DND-41 (cell line): Measurements from ENCODE around the gene RPS24.

Experiments
- EZH2 ChIP-seq: IDR thresholded peaks from 3 replicates; pipeline ENCODE4 v1.6.1; 2012; ENCODE audit warnings: borderline replicate concordance, low read depth, mild to moderate bottlenecking, moderate library complexity, low read length, inconsistent platforms; ENCODE audit not compliant: severe bottlenecking
- TF ChIP-seq, protein P1 (sequence below): IDR thresholded peaks from 2 replicates; pipeline ENCODE4 v1.5.1; 2012; ENCODE audit warnings: borderline replicate concordance, low read length, moderate library complexity, mild to moderate bottlenecking; ENCODE audit not compliant: poor library complexity, severe bottlenecking; ENCODE audit errors: extremely low read depth

DNA sequence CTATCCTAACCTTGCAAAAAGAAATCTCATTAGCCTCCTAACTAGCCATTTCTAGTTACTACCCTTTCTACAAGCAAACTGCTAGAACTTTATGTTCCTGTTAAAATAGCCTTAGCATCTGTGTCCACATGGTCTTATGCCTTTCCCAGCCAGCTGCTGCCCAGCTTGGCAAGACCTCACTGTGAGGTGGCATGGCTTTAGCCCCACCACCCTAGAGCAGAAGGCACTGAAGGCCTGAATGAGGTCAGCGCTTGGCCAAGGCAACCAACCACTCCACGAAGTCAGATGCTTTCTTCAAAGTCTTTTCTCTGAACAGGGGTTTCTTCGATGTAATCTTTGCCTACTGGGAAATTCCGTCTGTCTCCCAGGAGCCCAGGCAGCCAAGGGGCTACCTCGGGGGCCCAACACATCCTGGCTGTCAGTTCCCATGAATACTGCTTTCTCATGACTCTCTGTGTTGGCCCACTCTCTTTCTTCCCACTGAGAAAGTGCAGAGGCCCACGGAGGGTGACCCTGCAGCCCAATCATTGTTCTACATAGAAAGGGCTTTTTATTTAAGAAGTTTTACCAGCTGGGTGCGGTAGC, 45.9 kb upstream of the RPS24 start:
- TF ChIP-seq, protein P1, sequence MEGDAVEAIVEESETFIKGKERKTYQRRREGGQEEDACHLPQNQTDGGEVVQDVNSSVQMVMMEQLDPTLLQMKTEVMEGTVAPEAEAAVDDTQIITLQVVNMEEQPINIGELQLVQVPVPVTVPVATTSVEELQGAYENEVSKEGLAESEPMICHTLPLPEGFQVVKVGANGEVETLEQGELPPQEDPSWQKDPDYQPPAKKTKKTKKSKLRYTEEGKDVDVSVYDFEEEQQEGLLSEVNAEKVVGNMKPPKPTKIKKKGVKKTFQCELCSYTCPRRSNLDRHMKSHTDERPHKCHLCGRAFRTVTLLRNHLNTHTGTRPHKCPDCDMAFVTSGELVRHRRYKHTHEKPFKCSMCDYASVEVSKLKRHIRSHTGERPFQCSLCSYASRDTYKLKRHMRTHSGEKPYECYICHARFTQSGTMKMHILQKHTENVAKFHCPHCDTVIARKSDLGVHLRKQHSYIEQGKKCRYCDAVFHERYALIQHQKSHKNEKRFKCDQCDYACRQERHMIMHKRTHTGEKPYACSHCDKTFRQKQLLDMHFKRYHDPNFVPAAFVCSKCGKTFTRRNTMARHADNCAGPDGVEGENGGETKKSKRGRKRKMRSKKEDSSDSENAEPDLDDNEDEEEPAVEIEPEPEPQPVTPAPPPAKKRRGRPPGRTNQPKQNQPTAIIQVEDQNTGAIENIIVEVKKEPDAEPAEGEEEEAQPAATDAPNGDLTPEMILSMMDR, result no peak
- no peak for TF ChIP-seq EZH2
